Kidney epithelial cell (primary cell): ENCODE measurements around the gene ADRA2C. TPM values are rescaled to one million over a fixed set of nuclear protein-coding genes. Genes with fewer than 3 reads are reported as not detected.

Source experiments
- DNase-seq: peaks from one replicate; pipeline ENCODE4 v3.0.0-alpha.2; 2010; ENCODE audit warnings: low read depth
- H3K27me3 ChIP-seq: 2 replicates; pipeline ENCODE4 v1.6.0; 2011; ENCODE audit warnings: low read length; ENCODE audit not compliant: control insufficient read depth, insufficient read depth
- H3K36me3 ChIP-seq: 2 replicates; pipeline ENCODE4 v1.5.1; 2011; ENCODE audit warnings: low read length; ENCODE audit not compliant: control insufficient read depth, insufficient read depth
- H3K4me3 ChIP-seq: 2 replicates; pipeline ENCODE4 v1.5.1; 2011; ENCODE audit warnings: low read depth, mild to moderate bottlenecking, control low read depth, low read length
- CTCF ChIP-seq: IDR thresholded peaks from 2 replicates; pipeline ENCODE4 v1.5.1; 2011; ENCODE audit warnings: mild to moderate bottlenecking, moderate library complexity, low read length, control low read depth, inconsistent platforms; ENCODE audit not compliant: insufficient read depth, poor library complexity, severe bottlenecking
- total RNA-seq: library from RNA; depleted of rRNA; stranded (reverse); fragments of >200 nt; gene quantifications from 2 replicates; pipeline ENCODE4 v1.2.3, GENCODE V29; 2015

ADRA2C gene
- total RNA-seq, 1 donor from 2014 or later: 1.0 TPM

GRCh38 chr4:3775005-3775404 is 8.8 kb downstream of the ADRA2C start:
- DNase-seq: no peak
- TF ChIP-seq CTCF: no peak
- H3K4me3 ChIP-seq: no peak overlapping the region
- H3K27me3 ChIP-seq: peaks cover 24% of the 10 kb centered on the region
- H3K36me3 ChIP-seq: no peaks in the 10 kb centered on the region

GRCh38 chr4:3775576-3775975 is 9.4 kb downstream of the ADRA2C start:
- DNase-seq: no peak
- no peaks in the 10 kb centered on the region for H3K36me3 ChIP-seq
- H3K27me3 ChIP-seq: peaks cover 20% of the 10 kb centered on the region
- H3K4me3 ChIP-seq: no peak overlapping the region
- no peak for TF ChIP-seq CTCF

- Histone ChIP-seq H3K27me3 (peaks cover 12% of the 10 kb centered on the region), H3K36me3 (no peaks in the 10 kb centered on the region), H3K4me3 (no peak overlapping the region)
- DNase-seq: no peak
- no peak for TF ChIP-seq CTCF
Measured at GRCh38 chr4:3776166-3777032, 10.2 kb downstream of the ADRA2C start.

DNA sequence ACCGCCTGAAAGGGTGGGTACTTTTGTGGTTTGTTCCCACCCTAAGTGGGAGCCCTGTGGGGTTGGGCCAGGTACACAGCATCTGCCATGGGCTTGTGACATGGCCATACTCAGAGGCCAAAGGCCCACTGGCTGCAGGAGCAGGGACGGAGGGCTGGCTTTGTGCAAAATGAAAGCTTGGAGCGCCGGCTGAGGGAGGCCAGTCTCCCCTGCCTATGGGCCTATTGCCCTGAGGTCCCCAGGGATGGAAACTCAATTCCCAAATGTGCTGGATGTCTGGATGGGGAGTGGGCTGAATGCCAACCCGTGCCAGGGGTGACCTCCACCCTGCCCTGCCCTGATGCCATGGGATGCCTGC is 10.8 kb downstream of the ADRA2C start:
- TF ChIP-seq CTCF: no peak
- Histone ChIP-seq H3K27me3 (peaks cover 11% of the 10 kb centered on the region), H3K4me3 (no peak overlapping the region), H3K36me3 (no peaks in the 10 kb centered on the region)
- no peak for DNase-seq

DNA sequence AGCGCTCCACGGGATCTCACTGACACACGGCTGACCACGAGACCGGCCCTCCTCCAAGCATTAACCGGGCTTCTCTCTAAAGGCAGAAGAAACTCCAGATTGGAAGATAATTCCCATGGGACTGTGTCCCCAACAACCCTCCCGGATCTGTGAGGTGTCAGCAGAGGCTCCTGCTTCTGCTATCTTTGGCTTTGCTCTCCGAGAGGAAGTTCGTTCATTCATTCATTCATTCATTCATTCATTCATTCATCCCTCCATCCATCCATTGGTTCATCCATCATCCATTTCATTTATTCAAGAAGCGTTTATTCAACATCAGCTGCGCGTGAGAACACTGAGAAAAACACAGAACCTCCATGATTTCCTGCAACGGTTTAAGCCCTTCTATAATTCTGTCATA is 11.5 kb downstream of the ADRA2C start:
- TF ChIP-seq CTCF: no peak
- no peak for DNase-seq
- peaks cover 8% of the 10 kb centered on the region for H3K27me3 ChIP-seq
- H3K36me3 ChIP-seq: no peaks in the 10 kb centered on the region
- H3K4me3 ChIP-seq: no peak overlapping the region

- no peak for DNase-seq
- no peak for TF ChIP-seq CTCF
- Histone ChIP-seq H3K27me3 (peaks cover 4% of the 10 kb centered on the region), H3K36me3 (no peaks in the 10 kb centered on the region), H3K4me3 (no peak overlapping the region)
Measured at GRCh38 chr4:3779509-3779908, 13.3 kb downstream of the ADRA2C start.
